ENCODE results near the gene TP53I13. TPM values are rescaled to one million over a fixed set of nuclear protein-coding genes. Genes with fewer than 3 reads are reported as not detected.

TP53I13 gene
- total and polyA plus RNA-seq, 2 of the 13 experiments (the other 11 are each of a cell fraction or from before 2014, with no cell fraction given): 16.9 to 25.7 TPM

- H3K36me3 ChIP-seq (replicated peaks in 1 of 2; ENCODE audit: control insufficient read depth in 1 of 2, insufficient read depth in 2 of 2, low read length in 2 of 2): peaks cover 1 to 3% of the 10 kb centered on the region in 2 experiments; a peak in 4 of 5 replicates
- intact Hi-C loops (cut with micrococcal nuclease; ENCODE audit: unreplicated experiment): no loop called here
- CTCF ChIA-PET (ENCODE audit: low intra/inter-chr PET ratio, low total read pairs): no interaction called here
- ATAC-seq: no peak
- in situ Hi-C loops (cut with HindIII; ENCODE audit: extremely low pct_ligation_motif_present, low pct_unique_long_range_greater_than_20kb): loop anchor here (5.0 kb wide), 1 partner anchor 34 kb away; no protein-coding TSS in a partner anchor
- H3K9ac ChIP-seq (ENCODE audit: insufficient read depth, low read depth, low read length): no peak overlapping the region
- FAIRE-seq: no peak
- H3K27me3 ChIP-seq (ENCODE audit: control insufficient read depth in 1 of 2, insufficient read depth in 2 of 2, low read length in 2 of 2): no peaks in the 10 kb centered on the region
- POLR2A ChIA-PET: no interaction called here
- peaks cover 14% of the 10 kb centered on the region; the same call in 1 of the 2 replicates for H4K20me1 ChIP-seq (ENCODE audit: insufficient read depth, low read length)
- BruUV-seq (replicated peaks): no TSS peak
- no peak for TF ChIP-seq HOXA7 (CRISPR knock-in tag; IDR thresholded peaks at IDR 0.05)
- no peak for TF ChIP-seq BHLHE40 (IDR thresholded peaks at IDR 0.05; ENCODE audit: low read length)
- no peak for TF ChIP-seq ZNF235 (CRISPR knock-in tag; IDR thresholded peaks at IDR 0.05; ENCODE audit: borderline replicate concordance)
- peak; percentile 98 for TF ChIP-seq ZNF331 (CRISPR knock-in tag; IDR thresholded peaks at IDR 0.05)
- TF ChIP-seq MATR3 (CRISPR knock-in tag; IDR thresholded peaks at IDR 0.05): no peak
- TF ChIP-seq ZNF10 (CRISPR knock-in tag; IDR thresholded peaks at IDR 0.05; ENCODE audit: borderline replicate concordance, low read depth): no peak
- TF ChIP-seq, protein P1, sequence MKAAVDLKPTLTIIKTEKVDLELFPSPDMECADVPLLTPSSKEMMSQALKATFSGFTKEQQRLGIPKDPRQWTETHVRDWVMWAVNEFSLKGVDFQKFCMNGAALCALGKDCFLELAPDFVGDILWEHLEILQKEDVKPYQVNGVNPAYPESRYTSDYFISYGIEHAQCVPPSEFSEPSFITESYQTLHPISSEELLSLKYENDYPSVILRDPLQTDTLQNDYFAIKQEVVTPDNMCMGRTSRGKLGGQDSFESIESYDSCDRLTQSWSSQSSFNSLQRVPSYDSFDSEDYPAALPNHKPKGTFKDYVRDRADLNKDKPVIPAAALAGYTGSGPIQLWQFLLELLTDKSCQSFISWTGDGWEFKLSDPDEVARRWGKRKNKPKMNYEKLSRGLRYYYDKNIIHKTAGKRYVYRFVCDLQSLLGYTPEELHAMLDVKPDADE (CRISPR knock-in tag; IDR thresholded peaks at IDR 0.05): no peak
- no peak overlapping the region for H3K4me3 ChIP-seq (replicated peaks in 1 of 3; ENCODE audit: insufficient read depth in 1 of 3, low read depth in 2 of 3, low read length in 3 of 3)
- H3K27ac ChIP-seq (ENCODE audit: extremely low read length, insufficient read depth, low read length): no peak overlapping the region
- H3K9me3 ChIP-seq (ENCODE audit: low read length): no peaks in the 10 kb centered on the region
- peaks cover 20% of the 10 kb centered on the region for H3K79me2 ChIP-seq (ENCODE audit: insufficient read depth, low read length)
- WGBS (ENCODE audit: low lambda C conversion rate): 97% methylated on average over 6 of the region's 16 CpGs
- H3K4me2 ChIP-seq (ENCODE audit: low read depth, low read length): no peak overlapping the region
- no peak overlapping the region for H2AFZ ChIP-seq (ENCODE audit: low read length)
- H3K4me1 ChIP-seq (ENCODE audit: insufficient read depth, low read length): peaks cover 31% of the 10 kb centered on the region
- no peak for DNase-seq (ENCODE audit: low spot score)
Observed at GRCh38 chr17:29583324-29584248, 15.1 kb downstream of the TP53I13 start.

Measured in HepG2 (cell line).